NB4 (cell line): ENCODE results near the gene NTPCR.

Source experiments
- DNase-seq: peaks from one replicate; pipeline ENCODE4 v3.0.0; 2010; ENCODE audit warnings: low read depth
- H3K4me3 ChIP-seq: one replicate; pipeline ENCODE4 v1.5.1; 2011; ENCODE audit warnings: mild to moderate bottlenecking, low read depth, low read length, moderate library complexity
- MYC ChIP-seq: IDR thresholded peaks from 2 replicates; pipeline ENCODE4 v1.6.1; 2011; ENCODE audit warnings: low read depth, low read length
- POLR2A ChIP-seq: IDR thresholded peaks from 2 replicates; pipeline ENCODE4 v1.6.1; 2011; ENCODE audit warnings: mild to moderate bottlenecking; ENCODE audit not compliant: insufficient read length; ENCODE audit errors: extremely low read depth
- TF ChIP-seq, protein P1 (sequence below): IDR thresholded peaks from one replicate; pipeline ENCODE4 v1.5.1; 2012; ENCODE audit warnings: low read depth, low read length
- TF ChIP-seq, protein P2 (sequence below): IDR thresholded peaks from 2 replicates; pipeline ENCODE4 v1.6.1; 2011; ENCODE audit warnings: low read depth, low read length

Gene NTPCR

DNA sequence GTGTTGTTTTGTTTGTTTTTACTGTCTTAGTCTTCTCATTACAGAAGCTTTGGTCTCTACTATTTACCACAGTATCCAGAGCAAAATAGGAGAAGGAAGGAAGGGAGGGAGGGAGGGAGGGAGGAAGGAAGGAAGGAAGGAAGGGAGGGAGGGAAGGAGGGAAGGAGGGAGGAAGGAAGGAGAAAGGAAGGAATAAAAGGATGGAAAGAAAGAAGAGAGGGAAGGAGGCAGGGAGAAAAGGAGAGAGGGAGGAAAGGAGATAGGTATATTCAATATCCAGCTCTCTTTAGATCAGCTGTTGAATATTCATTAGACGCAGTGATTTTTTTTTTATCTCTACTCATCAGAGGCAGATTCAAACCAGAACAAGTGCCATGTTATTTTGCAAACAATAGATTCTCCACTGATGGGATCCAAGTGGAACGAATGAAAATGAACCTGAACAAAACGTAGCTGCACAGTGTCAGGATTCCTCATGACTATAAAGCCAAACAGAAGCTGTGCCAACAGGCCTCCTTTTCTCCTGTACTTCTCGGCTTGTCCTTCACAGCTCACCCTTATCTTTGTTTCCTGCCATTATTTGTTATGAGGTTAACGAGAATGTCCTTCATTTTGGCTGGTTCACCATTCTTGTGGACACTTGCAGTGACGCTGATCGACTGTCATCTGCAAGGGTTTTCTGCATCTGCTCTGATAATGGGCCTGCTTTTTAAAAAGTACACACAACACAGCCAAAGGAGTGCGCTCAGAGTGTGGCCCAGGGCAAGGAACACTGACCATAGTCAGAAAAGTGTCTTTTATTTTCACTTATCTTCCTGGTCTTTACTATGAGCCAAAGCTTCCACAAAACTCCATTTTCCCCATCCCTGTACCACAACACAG is 7.8 kb upstream of the NTPCR start:
- no peak for DNase-seq
- no peak overlapping the region for H3K4me3 ChIP-seq
- TF ChIP-seq MYC (no peak), POLR2A (no peak)
- TF ChIP-seq, protein P1, sequence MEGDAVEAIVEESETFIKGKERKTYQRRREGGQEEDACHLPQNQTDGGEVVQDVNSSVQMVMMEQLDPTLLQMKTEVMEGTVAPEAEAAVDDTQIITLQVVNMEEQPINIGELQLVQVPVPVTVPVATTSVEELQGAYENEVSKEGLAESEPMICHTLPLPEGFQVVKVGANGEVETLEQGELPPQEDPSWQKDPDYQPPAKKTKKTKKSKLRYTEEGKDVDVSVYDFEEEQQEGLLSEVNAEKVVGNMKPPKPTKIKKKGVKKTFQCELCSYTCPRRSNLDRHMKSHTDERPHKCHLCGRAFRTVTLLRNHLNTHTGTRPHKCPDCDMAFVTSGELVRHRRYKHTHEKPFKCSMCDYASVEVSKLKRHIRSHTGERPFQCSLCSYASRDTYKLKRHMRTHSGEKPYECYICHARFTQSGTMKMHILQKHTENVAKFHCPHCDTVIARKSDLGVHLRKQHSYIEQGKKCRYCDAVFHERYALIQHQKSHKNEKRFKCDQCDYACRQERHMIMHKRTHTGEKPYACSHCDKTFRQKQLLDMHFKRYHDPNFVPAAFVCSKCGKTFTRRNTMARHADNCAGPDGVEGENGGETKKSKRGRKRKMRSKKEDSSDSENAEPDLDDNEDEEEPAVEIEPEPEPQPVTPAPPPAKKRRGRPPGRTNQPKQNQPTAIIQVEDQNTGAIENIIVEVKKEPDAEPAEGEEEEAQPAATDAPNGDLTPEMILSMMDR = no peak
- TF ChIP-seq, protein P2, sequence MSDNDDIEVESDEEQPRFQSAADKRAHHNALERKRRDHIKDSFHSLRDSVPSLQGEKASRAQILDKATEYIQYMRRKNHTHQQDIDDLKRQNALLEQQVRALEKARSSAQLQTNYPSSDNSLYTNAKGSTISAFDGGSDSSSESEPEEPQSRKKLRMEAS = no peak

DNA sequence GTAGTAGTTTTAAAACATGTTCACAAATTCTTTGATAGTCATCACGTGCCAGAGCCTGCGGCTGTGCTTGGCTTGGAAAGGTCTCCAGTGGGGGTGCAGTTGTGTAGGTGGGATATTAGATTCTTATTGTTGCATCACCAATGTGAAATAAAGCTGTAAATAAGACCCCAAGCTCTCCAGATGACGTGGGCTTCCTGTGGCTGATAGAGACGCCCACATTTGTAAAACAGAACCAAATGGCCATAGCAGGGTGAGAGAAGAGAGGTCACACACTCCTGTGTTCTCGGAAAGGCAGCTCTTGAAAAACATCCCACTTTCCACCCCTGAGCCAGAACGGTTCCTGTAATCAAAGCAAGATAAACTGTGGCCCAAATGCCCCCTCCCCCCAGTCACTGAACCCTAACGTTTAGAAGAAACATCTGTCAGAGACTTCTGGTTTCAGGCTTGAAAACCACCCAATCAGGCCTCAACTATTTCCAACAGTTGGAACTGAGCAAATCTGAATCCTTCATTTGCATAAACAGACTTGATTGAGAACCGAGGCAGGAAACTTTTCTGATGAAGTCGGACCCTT is 6.6 kb upstream of the NTPCR start:
- TF ChIP-seq MYC (no peak), POLR2A (no peak)
- TF ChIP-seq, protein P1 = no peak
- TF ChIP-seq, protein P2 = no peak
- DNase-seq = no peak
- H3K4me3 ChIP-seq = no peak overlapping the region

DNA sequence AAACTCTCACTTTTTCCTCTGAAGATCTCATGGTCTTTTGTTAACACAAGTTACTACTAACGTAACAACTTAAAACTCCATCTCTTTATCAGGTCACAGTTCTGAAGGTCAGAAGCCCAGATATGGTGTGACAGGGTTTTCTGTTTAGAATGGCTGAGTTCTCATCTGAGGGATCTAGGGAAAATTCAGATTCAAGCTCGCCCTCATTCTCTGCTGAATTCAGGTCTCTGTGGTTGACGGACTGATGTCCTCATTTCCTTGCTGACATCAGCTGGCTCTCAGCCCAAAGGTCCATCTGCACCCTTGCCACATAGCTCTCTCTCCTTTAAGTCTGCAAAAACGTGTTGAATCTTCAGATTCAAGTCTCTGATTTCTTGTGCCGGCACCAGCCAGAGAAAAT is 6.1 kb upstream of the NTPCR start:
- H3K4me3 ChIP-seq = no peak overlapping the region
- no peak for DNase-seq
- TF ChIP-seq, protein P2 = no peak
- 0 out of 2 replicates have a peak, but pooled peaks have one; percentile 21 for TF ChIP-seq MYC

DNA sequence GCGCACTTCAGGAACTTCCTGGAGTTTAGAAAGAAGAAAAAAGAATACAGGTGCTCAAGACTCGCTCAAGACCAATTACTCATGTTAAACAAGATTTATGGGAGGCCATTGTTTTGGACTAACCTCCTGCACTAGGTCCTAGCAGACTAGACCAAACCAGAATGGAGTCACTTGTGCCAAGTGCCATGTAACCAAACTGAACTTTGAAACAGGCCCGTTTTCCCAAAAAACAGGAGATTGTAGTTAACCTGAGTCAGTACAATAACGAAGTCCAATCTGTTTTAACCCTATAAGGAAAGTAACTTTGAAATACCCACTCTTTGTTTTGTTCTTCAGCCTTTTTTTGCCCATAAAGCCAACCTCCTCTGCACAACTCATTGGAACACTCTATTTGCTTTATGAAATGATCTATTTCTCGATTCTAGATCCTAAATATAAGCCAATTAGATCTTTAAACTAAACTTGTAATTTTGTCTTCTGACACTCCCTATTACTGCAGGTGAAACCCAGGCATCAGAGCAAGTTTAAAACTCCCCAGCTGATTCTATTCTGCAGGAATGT is 695 bp upstream of the NTPCR start:
- DNase-seq = no peak

DNA sequence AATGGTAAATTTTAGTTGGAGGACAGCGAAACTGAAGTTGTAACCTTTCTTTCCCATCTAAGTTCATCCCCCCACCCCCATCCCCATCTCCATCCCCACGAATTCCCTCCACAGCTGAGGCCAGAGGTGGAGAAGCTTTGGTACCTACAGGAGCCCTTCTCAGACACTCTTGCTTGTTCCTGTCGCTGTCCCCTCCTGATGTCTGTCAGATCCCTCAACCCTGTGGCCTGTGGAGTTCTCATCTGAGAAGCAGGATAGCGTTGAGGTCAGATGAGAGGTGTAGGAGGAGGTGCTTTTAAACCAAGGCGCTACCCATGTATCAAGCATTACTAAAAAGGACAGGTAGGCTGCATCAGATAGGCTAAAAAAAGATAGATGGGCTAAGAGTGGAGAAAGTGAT is 769 bp downstream of the NTPCR start:
- TF ChIP-seq, protein P2 = no peak
- TF ChIP-seq POLR2A (no peak), MYC (no peak)
- TF ChIP-seq, protein P1 = no peak
- peak overlapping the region; percentile 93 for H3K4me3 ChIP-seq
- DNase-seq = peak; percentile 50

More for the DNA sequence above, 695 bp upstream of the NTPCR start:
- TF ChIP-seq POLR2A (no peak), MYC (no peak)
- TF ChIP-seq, protein P2 = no peak
- TF ChIP-seq, protein P1 = no peak
- peak overlapping the region; percentile 93 for H3K4me3 ChIP-seq

DNA sequence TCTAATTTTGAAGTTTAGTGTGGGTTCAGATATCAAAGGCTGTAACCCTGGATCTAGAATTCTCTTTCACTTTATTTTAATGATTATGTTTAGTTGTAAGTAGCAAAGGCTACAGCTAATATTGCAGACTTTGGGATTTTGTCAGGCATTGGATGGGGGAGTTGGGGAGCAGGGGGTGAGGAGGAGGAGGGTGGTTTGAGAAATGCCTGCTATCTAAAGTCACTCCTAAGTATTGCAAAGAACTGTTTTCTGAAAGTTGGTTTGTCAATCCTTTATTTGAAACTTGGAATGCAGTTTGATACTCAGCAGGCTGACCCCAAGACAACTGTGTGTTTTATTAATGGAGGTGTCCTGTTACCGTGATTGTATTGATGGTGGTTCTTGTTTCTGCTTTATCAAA is 1.2 kb downstream of the NTPCR start:
- H3K4me3 ChIP-seq = peak overlapping the region; percentile 93
- TF ChIP-seq MYC = no peak
- TF ChIP-seq, protein P1 = no peak
- TF ChIP-seq POLR2A = no peak
- TF ChIP-seq, protein P2 = no peak
- no peak for DNase-seq
